OCI-LY7 (cell line): Measurements from ENCODE around the gene HSP90B1. TPM values are rescaled to one million over a fixed set of nuclear protein-coding genes. Genes with fewer than 3 reads are reported as not detected.

Experiments
- BruUV-seq: library from RNA; stranded (reverse); fragments of 400-500 nt; replicated peaks from 2 replicates; lab custom pipeline; 2021; lab: Mats Ljungman, UMichigan
- CTCF ChIA-PET: fragments of 300-600 bp; sonication (Branson Sonifier 250); formaldehyde crosslinking; loops from one replicate; lab custom pipeline; 2022; ENCODE audit warnings: antibody characterized with exemption; ENCODE audit not compliant: unreplicated experiment; lab: Charles Lee
- POLR2A ChIA-PET: fragments of 300-600 bp; sonication (Branson Sonifier 250); formaldehyde crosslinking; loops from one replicate; lab custom pipeline; 2022; ENCODE audit warnings: antibody characterized with exemption; lab: Charles Lee
- DNase-seq: peaks from one replicate; pipeline ENCODE4 v3.0.0-alpha.2; 2015; ENCODE audit warnings: low spot score
- H2AFZ ChIP-seq: fragments of 200-600 bp; sonication (generic), shearing (Covaris generic); 2 replicates; pipeline ENCODE4 v1.6.1; 2014; ENCODE audit warnings: mild to moderate bottlenecking, antibody characterized with exemption, low read length, moderate library complexity
- H3K27ac ChIP-seq: fragments of 200-600 bp; sonication (generic); 2 replicates; pipeline ENCODE4 v1.5.1; 2014; ENCODE audit warnings: mixed run types, low read depth, mild to moderate bottlenecking, moderate library complexity, low read length, inconsistent platforms; ENCODE audit not compliant: poor library complexity, severe bottlenecking
- H3K36me3 ChIP-seq: fragments of 200-600 bp; sonication (generic); 2 replicates; pipeline ENCODE4 v1.6.1; 2014; ENCODE audit warnings: mild to moderate bottlenecking, antibody characterized with exemption, low read length, moderate library complexity, mixed read lengths; ENCODE audit not compliant: insufficient read depth
- H3K4me1 ChIP-seq: fragments of 200-600 bp; sonication (generic); 2 replicates; pipeline ENCODE4 v1.5.1; 2014; ENCODE audit warnings: mild to moderate bottlenecking, low read length; ENCODE audit not compliant: insufficient read depth, poor library complexity, severe bottlenecking
- H3K4me2 ChIP-seq: fragments of 200-600 bp; sonication (generic); 2 replicates; pipeline ENCODE4 v1.6.1; 2014; ENCODE audit warnings: mild to moderate bottlenecking, low read length
- H3K4me3 ChIP-seq: fragments of 200-600 bp; sonication (generic); 2 replicates; pipeline ENCODE4 v1.5.1; 2014; ENCODE audit warnings: mild to moderate bottlenecking, low read depth, low read length; ENCODE audit not compliant: poor library complexity, severe bottlenecking
- H3K79me2 ChIP-seq: fragments of 200-600 bp; sonication (generic); 2 replicates; pipeline ENCODE4 v1.6.1; 2016; ENCODE audit warnings: low read depth, mild to moderate bottlenecking, low read length, moderate library complexity, mixed read lengths; ENCODE audit not compliant: insufficient read depth
- H3K9me2 ChIP-seq: fragments of 200-600 bp; sonication (generic); 2 replicates; pipeline ENCODE4 v1.6.1; 2016; ENCODE audit warnings: mild to moderate bottlenecking, low read length, mixed read lengths; ENCODE audit not compliant: insufficient read depth
- H3K9me3 ChIP-seq: fragments of 200-600 bp; sonication (generic); 2 replicates; pipeline ENCODE4 v1.6.1; 2014; ENCODE audit warnings: mild to moderate bottlenecking, mixed run types, low read length, mixed read lengths
- H4K20me1 ChIP-seq: fragments of 200-600 bp; sonication (generic); 2 replicates; pipeline ENCODE4 v1.6.1; 2014; ENCODE audit warnings: mild to moderate bottlenecking, antibody characterized with exemption, low read length, moderate library complexity, mixed read lengths; ENCODE audit not compliant: insufficient read depth
- EZH2phosphoT487 ChIP-seq: fragments of 200-600 bp; sonication (generic); IDR thresholded peaks from 2 replicates; pipeline ENCODE4 v1.6.1; 2018; ENCODE audit warnings: low read depth, borderline replicate concordance, mild to moderate bottlenecking, mixed run types, antibody characterized with exemption, low read length, moderate library complexity, mixed read lengths
- intact Hi-C: fragments of 100-400 bp; cut with micrococcal nuclease; formaldehyde crosslinking; loops from one replicate; pipeline ENCODE4 v1.10.0; 2022; ENCODE audit not compliant: unreplicated experiment
- total RNA-seq, 2 experiments: library from RNA; depleted of rRNA in 1 of 2; stranded (reverse); fragments of >200 nt in 1 of 2; shearing (Covaris generic) in 1 of 2; gene quantifications; 2 replicates each; pipeline ENCODE4 v1.2.3, GENCODE V29; 2014 to 2022
- TF ChIP-seq, protein P1 (sequence below): fragments of 200-600 bp; sonication (generic); conservative IDR thresholded peaks from 2 replicates; pipeline ENCODE4 v1.5.1; 2014; ENCODE audit warnings: mild to moderate bottlenecking, antibody characterized with exemption, low read length, moderate library complexity, mixed read lengths

The HSP90B1 gene
- total RNA-seq, 2 experiments from 2014 or later, result 235 to 304 TPM

DNA sequence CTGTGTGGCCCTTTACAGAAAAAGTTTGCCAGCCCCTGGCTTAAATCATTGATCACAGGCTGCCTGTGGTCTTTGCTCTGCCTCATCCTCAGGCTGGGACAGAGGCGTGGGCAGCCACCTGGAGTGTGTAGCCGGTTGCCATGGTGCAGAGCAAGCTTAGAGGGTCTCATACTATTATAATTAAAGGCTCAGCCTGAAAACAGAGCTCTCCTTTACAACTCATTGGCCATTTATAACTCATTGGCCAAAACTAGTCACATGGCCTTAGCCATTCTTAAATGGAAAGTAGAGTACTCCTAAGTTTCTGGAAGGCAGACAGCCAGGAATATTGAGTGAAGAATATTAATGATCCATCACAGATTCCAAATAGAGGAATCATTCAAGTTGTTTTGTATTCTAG is 3.0 kb downstream of the HSP90B1 start:
- BruUV-seq, result no TSS peak
- TF ChIP-seq EZH2phosphoT487, result no peak
- TF ChIP-seq, protein P1, sequence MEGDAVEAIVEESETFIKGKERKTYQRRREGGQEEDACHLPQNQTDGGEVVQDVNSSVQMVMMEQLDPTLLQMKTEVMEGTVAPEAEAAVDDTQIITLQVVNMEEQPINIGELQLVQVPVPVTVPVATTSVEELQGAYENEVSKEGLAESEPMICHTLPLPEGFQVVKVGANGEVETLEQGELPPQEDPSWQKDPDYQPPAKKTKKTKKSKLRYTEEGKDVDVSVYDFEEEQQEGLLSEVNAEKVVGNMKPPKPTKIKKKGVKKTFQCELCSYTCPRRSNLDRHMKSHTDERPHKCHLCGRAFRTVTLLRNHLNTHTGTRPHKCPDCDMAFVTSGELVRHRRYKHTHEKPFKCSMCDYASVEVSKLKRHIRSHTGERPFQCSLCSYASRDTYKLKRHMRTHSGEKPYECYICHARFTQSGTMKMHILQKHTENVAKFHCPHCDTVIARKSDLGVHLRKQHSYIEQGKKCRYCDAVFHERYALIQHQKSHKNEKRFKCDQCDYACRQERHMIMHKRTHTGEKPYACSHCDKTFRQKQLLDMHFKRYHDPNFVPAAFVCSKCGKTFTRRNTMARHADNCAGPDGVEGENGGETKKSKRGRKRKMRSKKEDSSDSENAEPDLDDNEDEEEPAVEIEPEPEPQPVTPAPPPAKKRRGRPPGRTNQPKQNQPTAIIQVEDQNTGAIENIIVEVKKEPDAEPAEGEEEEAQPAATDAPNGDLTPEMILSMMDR, result no peak
- no peak for DNase-seq
- Histone ChIP-seq H3K79me2 (peaks cover 59% of the 10 kb centered on the region), H2AFZ (no peak overlapping the region), H3K36me3 (peaks cover 71% of the 10 kb centered on the region), H4K20me1 (peaks cover 33% of the 10 kb centered on the region), H3K4me3 (peak overlapping the region; percentile 79), H3K27ac (no peak overlapping the region), H3K4me1 (peaks cover 42% of the 10 kb centered on the region), H3K9me2 (no peaks in the 10 kb centered on the region), H3K9me3 (no peaks in the 10 kb centered on the region), H3K4me2 (peak overlapping the region; percentile 89)
- intact Hi-C loops, result loop anchor here (5.0 kb wide), 1 partner anchor 204 kb away; the partner anchor contains the start of gene NFYB
- POLR2A ChIA-PET, result interaction anchor here (1.0 kb wide), 1 partner anchor 15 kb away, joined by 3 read pairs; no protein-coding TSS in a partner anchor
- CTCF ChIA-PET, result no interaction called here

DNA sequence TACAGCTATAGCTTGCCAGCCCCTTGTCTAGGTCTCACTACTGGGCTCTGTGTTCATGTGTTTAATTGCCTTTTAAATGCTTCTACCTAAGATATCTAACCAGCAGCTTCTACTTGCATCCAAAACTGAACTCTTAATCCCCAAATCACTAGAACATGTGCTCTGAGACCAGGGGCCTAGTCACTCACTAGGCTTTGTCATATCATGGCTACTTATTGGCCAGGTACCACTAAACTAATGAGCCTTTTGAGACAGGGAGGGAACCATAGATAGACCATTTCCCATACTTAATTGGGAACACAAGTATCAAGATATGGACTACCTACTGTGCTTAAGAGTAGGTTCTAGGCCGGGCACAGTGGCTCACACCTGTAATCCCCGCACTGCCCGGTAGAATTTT is 6.5 kb downstream of the HSP90B1 start:
- ChIA-PET POLR2A (interaction anchor here (0.5 to 1.9 kb wide), 8 partner anchors 8 to 298 kb away, joined by 3 to 6 read pairs (median 3); a partner anchor contains a TSS), CTCF (no interaction called here)
- Histone ChIP-seq H3K79me2 (peaks cover 45% of the 10 kb centered on the region), H2AFZ (no peak overlapping the region), H3K36me3 (peaks cover 99% of the 10 kb centered on the region), H4K20me1 (peaks cover 30% of the 10 kb centered on the region), H3K9me3 (no peaks in the 10 kb centered on the region), H3K4me2 (no peak overlapping the region), H3K4me1 (peaks cover 30% of the 10 kb centered on the region), H3K27ac (no peak overlapping the region), H3K4me3 (no peak overlapping the region), H3K9me2 (no peaks in the 10 kb centered on the region)
- DNase-seq, result no peak
- TF ChIP-seq EZH2phosphoT487, result no peak
- TF ChIP-seq, protein P1, result no peak
- no TSS peak for BruUV-seq
- intact Hi-C loops, result no loop called here

DNA sequence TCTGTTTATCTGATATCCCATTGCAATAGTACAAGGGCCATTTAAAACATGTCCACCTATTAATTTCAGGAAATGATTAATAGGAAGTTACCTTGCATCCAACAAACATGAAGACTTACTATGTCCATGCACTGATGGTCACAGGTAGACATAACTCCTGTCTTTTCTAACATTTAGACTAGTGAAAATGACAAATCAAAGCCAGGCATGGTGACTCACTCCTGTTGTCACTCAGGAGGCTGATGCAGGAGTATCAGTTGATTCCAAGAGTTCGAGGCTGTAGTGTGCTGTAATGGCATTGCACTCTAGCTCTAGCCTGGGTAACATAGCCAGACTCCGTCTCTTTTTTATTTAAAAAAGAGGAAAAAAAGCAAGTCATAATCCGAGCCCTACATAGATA is 14.8 kb downstream of the HSP90B1 start:
- no peaks in the 10 kb centered on the region for H3K9me2 ChIP-seq
- intact Hi-C loops, result no loop called here
- 0 out of 2 replicates have a peak, but pooled peaks cover 7% of the 10 kb centered on the region for H4K20me1 ChIP-seq
- CTCF ChIA-PET, result no interaction called here
- no peak for DNase-seq
- H3K27ac ChIP-seq, result no peak overlapping the region
- no peak overlapping the region for H3K4me3 ChIP-seq
- H3K4me2 ChIP-seq, result no peak overlapping the region
- POLR2A ChIA-PET, result interaction anchor here (0.7 to 3.5 kb wide), 3 partner anchors 9 to 19 kb away, joined by 4 to 11 read pairs (median 6); a partner anchor contains a TSS
- no peak for TF ChIP-seq EZH2phosphoT487
- TF ChIP-seq, protein P1, result no peak
- BruUV-seq, result no TSS peak
- no peaks in the 10 kb centered on the region for H3K79me2 ChIP-seq
- H3K36me3 ChIP-seq, result peaks cover 100% of the 10 kb centered on the region
- H2AFZ ChIP-seq, result no peak overlapping the region
- H3K4me1 ChIP-seq, result no peaks in the 10 kb centered on the region
- H3K9me3 ChIP-seq, result no peaks in the 10 kb centered on the region
